Measurements from ENCODE around the gene MID1IP1.

MID1IP1 gene

GRCh38 chrX:38804682-38805431 lies 3.6 kb downstream of the MID1IP1 start:
- H4K20me1 ChIP-seq (ENCODE audit: insufficient read depth, low read length): no peaks in the 10 kb centered on the region
- H3K9me3 ChIP-seq (ENCODE audit: insufficient read depth, low read length, severe bottlenecking): no peaks in the 10 kb centered on the region
- H3K4me3 ChIP-seq (ENCODE audit: low read depth in 1 of 2, low read length in 2 of 2): peak overlapping the region; percentile 44 to 76
- no peak for TF ChIP-seq EZH2 (IDR thresholded peaks at IDR 0.05; ENCODE audit: borderline replicate concordance, low read depth, low read length, severe bottlenecking)
- TF ChIP-seq, protein P1, sequence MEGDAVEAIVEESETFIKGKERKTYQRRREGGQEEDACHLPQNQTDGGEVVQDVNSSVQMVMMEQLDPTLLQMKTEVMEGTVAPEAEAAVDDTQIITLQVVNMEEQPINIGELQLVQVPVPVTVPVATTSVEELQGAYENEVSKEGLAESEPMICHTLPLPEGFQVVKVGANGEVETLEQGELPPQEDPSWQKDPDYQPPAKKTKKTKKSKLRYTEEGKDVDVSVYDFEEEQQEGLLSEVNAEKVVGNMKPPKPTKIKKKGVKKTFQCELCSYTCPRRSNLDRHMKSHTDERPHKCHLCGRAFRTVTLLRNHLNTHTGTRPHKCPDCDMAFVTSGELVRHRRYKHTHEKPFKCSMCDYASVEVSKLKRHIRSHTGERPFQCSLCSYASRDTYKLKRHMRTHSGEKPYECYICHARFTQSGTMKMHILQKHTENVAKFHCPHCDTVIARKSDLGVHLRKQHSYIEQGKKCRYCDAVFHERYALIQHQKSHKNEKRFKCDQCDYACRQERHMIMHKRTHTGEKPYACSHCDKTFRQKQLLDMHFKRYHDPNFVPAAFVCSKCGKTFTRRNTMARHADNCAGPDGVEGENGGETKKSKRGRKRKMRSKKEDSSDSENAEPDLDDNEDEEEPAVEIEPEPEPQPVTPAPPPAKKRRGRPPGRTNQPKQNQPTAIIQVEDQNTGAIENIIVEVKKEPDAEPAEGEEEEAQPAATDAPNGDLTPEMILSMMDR (IDR thresholded peaks at IDR 0.05; ENCODE audit: borderline replicate concordance, extremely low read depth, low read length, poor library complexity, severe bottlenecking): no peak
- H2AFZ ChIP-seq (ENCODE audit: low read depth, low read length): no peak overlapping the region
- H3K79me2 ChIP-seq (ENCODE audit: insufficient read depth, low read length): peaks cover 62% of the 10 kb centered on the region
- peak overlapping the region; percentile 73 for H3K4me2 ChIP-seq (ENCODE audit: insufficient read depth, low read length)
- peak overlapping the region; percentile 93 for H3K9ac ChIP-seq (ENCODE audit: low read depth, low read length)
- peaks cover 40% of the 10 kb centered on the region for H3K4me1 ChIP-seq (ENCODE audit: insufficient read depth, low read length)
- peak; percentile 45 for DNase-seq
- no peak for ATAC-seq (ENCODE audit: insufficient read depth, low read depth)
- H3K27ac ChIP-seq (ENCODE audit: low read length): peak overlapping the region; percentile 100
- peaks cover 25% of the 10 kb centered on the region for H3K36me3 ChIP-seq (ENCODE audit: insufficient read depth, low read length)
- no peaks in the 10 kb centered on the region for H3K27me3 ChIP-seq (ENCODE audit: insufficient read depth, low read length, poor library complexity)

DNA sequence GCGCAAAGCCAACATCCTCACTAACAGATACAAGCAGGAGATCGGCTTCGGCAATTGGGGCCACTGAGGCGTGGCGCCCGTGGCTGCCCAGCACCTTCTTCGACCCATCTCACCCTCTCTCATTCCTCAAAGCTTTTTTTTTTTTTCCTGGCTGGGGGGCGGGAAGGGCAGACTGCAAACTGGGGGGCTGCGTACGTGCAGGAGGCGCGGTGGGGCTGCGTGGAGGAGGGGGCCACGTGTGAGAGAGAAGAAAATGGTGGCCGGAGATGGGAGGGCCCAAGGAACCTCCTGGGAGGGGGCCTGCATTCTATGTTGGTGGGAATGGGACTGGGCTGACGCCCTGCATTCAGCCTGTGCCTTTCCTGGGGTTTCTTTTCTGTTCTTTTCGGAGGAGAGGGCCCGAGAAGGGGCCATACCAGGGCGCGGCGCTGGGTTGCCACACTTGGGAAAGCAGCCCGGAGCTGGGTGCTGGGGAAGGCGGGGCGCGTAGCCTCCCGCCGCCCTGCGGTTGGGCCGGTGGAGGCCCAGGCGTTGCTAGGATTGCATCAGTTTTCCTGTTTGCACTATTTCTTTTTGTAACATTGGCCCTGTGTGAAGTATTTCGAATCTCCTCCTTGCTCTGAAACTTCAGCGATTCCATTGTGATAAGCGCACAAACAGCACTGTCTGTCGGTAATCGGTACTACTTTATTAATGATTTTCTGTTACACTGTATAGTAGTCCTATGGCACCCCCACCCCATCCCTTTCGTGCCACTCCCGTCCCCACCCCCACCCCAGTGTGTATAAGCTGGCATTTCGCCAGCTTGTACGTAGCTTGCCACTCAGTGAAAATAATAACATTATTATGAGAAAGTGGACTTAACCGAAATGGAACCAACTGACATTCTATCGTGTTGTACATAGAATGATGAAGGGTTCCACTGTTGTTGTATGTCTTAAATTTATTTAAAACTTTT lies 4.5 kb downstream of the MID1IP1 start:
- ATAC-seq (ENCODE audit: insufficient read depth, low read depth) (peak; percentile 59), DNase-seq (peak; percentile 79)
- H3K4me2 ChIP-seq (ENCODE audit: insufficient read depth, low read length): peak overlapping the region; percentile 73
- peak overlapping the region; percentile 93 for H3K9ac ChIP-seq (ENCODE audit: low read depth, low read length)
- TF ChIP-seq EZH2 (IDR thresholded peaks at IDR 0.05; ENCODE audit: borderline replicate concordance, low read depth, low read length, severe bottlenecking): no peak
- TF ChIP-seq, protein P1 (IDR thresholded peaks at IDR 0.05; ENCODE audit: borderline replicate concordance, extremely low read depth, low read length, poor library complexity, severe bottlenecking): peak; percentile 41
- H3K79me2 ChIP-seq (ENCODE audit: insufficient read depth, low read length): peaks cover 62% of the 10 kb centered on the region
- H3K4me3 ChIP-seq (ENCODE audit: low read depth in 1 of 2, low read length in 2 of 2): peak overlapping the region; percentile 44 to 76
- no peak overlapping the region for H2AFZ ChIP-seq (ENCODE audit: low read depth, low read length)
- H3K36me3 ChIP-seq (ENCODE audit: insufficient read depth, low read length): peaks cover 25% of the 10 kb centered on the region
- no peaks in the 10 kb centered on the region for H4K20me1 ChIP-seq (ENCODE audit: insufficient read depth, low read length)
- H3K27me3 ChIP-seq (ENCODE audit: insufficient read depth, low read length, poor library complexity): no peaks in the 10 kb centered on the region
- no peaks in the 10 kb centered on the region for H3K9me3 ChIP-seq (ENCODE audit: insufficient read depth, low read length, severe bottlenecking)
- peak overlapping the region; percentile 100 for H3K27ac ChIP-seq (ENCODE audit: low read length)
- H3K4me1 ChIP-seq (ENCODE audit: insufficient read depth, low read length): peaks cover 48% of the 10 kb centered on the region

DNA sequence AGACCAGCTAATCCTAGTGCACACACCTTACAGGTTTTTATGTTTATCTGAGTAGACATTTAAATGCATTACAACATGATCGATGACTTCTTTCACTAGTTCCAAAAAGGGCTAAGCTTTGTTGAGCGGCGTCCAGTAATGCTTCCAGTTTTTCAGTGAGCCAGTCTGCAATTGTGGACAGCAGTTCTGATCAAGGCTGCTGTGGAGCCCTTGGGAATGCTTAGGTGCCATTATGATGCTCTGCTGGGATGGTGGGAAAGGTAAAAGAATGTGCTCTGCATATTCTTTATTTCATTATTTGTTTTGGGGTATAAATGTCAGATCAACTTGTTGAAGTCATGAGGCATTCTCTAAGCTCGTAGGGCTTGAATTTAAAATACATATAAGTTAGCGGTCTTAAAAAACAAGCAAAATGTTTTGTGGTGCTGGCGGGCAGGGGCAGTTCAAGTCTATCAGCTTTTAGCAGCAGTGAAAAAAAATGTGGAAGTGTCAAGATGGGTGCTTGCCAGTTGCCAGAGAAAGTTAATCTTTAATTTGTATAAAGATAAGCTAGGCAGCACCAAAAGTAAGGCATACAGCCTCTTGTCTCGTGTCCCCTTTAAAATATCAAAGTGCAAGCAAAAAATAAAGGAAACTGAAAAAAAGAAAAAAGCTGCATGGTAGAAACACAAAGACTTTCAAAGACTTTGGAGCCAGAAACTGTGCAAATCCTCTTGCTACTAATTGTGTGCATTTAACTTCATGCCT lies 5.8 kb downstream of the MID1IP1 start:
- Histone ChIP-seq H3K4me2 (ENCODE audit: insufficient read depth, low read length) (peak overlapping the region; percentile 73), H3K9ac (ENCODE audit: low read depth, low read length) (peak overlapping the region; percentile 93), H3K79me2 (ENCODE audit: insufficient read depth, low read length) (peaks cover 54% of the 10 kb centered on the region), H3K4me1 (ENCODE audit: insufficient read depth, low read length) (peaks cover 56% of the 10 kb centered on the region), H3K9me3 (ENCODE audit: insufficient read depth, low read length, severe bottlenecking) (no peaks in the 10 kb centered on the region), H4K20me1 (ENCODE audit: insufficient read depth, low read length) (no peaks in the 10 kb centered on the region), H3K36me3 (ENCODE audit: insufficient read depth, low read length) (peaks cover 25% of the 10 kb centered on the region), H3K27me3 (ENCODE audit: insufficient read depth, low read length, poor library complexity) (no peaks in the 10 kb centered on the region), H3K4me3 (ENCODE audit: low read depth in 1 of 2, low read length in 2 of 2) (peak overlapping the region; percentile 22 to 76), H2AFZ (ENCODE audit: low read depth, low read length) (no peak overlapping the region), H3K27ac (ENCODE audit: low read length) (peak overlapping the region; percentile 100)
- TF ChIP-seq EZH2 (IDR thresholded peaks at IDR 0.05; ENCODE audit: borderline replicate concordance, low read depth, low read length, severe bottlenecking): no peak
- TF ChIP-seq, protein P1 (IDR thresholded peaks at IDR 0.05; ENCODE audit: borderline replicate concordance, extremely low read depth, low read length, poor library complexity, severe bottlenecking): no peak
- no peak for ATAC-seq (ENCODE audit: insufficient read depth, low read depth)
- DNase-seq: no peak
